Measurements from ENCODE around the gene SPCS1.
"Not testable (repeated sequence)": the region's sequence is repeated elsewhere in the genome, so short reads cannot be mapped to it uniquely, and the experiment has no call there.

SPCS1 gene

DNA sequence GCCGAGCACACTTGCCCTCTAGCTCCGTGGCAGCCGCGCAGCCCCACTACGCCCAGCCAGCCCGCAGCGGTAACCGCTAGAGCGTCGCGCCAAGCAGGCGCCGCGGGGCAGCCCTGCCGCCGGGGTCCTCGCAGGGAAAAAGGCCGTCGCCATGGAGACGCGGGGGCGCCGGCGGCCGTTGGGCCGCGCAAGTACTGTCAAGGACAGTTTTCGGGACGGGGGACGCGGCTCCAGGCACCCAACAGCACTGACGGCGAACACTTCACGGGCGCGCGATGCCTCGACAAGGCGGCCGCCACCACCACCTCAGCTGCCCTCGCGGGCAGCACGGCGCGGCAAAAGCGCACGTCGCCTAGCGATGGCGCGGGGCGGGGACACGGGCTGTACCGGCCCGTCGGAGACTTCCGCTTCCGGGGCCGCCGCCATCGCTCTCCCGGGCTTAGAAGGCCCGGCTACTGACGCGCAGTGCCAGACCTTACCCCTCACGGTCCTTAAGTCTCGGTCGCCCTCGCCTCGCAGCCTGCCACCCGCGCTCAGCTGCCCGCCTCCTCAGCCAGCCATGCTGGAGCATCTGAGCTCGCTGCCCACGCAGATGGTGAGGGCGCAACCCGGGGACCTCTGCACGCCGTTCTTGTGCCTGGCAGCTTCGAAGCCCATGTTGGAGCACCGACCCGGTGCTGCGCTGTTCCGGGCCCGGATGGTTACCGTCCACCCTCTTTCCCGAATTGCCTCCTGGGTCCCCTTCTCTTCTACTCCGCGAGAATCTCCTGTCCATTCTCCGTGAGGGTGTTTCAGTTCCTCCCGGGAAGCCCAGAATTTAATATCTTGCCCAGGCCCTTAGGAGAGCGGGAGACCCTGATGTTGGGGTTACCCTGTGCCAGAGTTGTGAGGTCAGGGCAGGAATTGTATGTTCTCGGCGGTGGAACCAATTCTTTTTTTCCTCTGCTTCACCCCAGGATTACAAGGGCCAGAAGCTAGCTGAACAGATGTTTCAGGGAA lies at the start of gene SPCS1, which contains the start of gene GLT8D1:
TSS of gene SPCS1 (plus strand) at position 419 of the 999 bp plus-strand sequence. CDS start at position 560, 141 bp downstream.
TSS of gene GLT8D1 (minus strand) at position 104 of the 999 bp plus-strand sequence. CDS start 5,331 bp downstream, outside the sequence.
- peak; percentile 92 for DNase-seq

GRCh38 chr3:52660046-52660445 lies 45.9 kb upstream of the SPCS1 start:
- DNase-seq = no peak

DNA sequence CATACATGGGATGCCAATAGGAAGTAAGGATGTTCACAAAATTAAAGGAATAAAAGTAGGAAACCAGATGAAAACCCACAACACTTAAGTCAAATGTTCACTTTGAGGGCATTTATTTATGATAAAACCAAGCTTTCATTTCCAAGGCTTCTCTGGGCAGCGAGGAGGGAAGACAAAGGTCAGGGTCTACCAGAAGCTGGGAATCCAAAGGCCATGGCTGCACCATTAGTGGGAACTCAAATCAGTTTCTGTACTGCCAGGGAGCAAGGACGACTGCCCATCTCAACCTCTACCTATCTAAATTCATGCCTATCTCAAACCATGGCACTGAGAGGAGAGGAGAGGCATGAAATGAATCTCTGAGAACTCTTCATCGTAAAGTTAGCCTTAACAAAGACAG lies 42.8 kb upstream of the SPCS1 start:
- no peak for DNase-seq

DNA sequence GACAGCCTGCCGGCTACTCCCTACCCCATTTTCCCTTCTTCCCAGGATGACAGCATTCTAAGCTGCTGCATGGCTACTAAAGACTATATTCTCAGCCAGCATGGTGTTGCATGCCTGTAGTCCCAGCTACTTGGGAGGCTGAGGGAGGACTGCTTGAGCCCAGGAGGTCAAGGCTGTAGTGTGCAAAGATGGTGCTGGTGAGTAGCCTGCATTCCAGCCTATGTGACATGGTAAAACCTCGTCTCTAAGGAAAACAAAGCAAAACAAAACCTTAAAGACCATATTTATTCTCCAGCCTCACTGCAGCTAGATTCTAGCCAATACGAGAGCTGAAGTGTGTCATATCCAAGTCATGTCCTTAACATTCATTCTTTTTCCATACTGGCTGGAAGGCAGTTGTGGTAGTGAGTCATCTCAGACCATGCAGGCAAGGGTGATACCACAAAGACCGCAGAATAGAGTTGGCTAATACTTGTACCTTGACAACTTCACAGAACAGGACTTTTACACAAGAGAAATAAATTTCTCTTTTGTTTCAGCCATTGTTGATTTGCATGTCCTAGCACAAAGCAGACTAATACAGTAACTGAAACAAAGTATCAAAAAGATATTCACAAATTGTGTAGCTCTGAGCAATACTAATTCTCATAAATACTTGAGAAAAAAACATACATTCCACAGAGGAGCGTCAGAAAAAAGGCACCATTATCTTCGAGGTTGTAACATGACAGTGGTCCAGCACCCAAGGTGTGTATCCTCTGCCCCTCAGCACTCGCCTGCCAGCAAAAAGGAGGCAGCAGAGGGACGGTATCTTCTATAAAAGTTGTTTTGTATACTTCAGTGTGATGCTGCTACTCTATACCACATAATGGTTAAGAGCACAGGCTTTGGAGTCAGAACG lies 35.0 kb upstream of the SPCS1 start:
- peak; percentile 91 for DNase-seq

GRCh38 chr3:52671676-52672075 lies 34.2 kb upstream of the SPCS1 start:
- no peak for DNase-seq

DNA sequence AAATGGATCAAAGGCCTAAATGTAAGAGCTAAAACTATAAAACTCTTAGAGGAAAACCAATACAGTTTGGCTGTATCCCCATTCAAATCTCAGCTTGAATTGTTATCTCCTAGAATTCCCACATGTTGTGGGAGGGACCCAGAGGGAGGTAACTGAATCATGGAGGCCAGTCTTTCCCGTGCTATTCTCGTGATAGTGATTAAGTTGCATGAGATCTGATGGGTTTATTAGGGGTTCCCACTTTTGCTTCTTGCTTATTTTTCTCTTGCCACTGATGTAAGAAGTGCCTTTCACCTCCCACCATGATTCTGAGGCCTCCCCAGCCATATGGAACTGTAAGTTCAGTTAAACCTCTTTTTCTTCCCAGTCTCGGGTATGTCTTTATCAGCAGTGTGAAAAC lies 29.7 kb upstream of the SPCS1 start:
- DNase-seq = not testable (repeated sequence)

GRCh38 chr3:52678265-52679198 lies 27.4 kb upstream of the SPCS1 start:
- no peak for DNase-seq

DNA sequence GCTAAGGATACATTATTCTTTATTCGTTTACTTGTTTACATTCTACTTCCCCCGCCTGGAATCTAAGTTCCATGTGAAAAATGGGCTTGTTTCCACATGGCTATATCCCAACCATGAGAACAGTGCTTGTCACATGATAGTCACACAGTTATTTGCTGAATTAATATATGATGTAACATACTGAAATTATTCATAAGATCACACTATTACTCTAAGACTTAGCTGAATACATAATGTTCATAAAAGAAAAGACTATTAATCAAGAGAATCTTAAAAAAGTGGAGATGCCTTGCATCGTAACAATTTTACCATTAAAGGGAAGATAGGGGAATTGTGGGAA lies 26.7 kb upstream of the SPCS1 start:
- peak; percentile 39 for DNase-seq

DNA sequence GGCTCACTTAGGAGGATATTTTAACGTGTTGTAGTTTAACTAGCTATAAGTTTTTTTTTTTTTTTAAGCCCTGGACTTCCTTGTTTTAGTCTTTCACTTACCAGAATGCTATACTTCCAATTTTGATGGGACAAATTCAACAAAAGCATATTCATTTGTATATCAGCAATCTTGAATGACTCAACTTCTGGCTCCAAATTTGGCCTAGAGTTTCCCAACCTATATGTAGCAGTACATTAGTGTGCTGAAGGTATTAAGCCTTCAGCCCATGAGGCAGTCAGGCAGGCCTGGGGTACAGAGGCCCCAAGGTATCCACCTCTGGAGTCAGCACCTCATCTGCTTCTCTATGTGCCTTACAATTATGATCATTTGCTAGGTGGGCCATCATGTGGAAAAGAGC lies 26.1 kb upstream of the SPCS1 start:
- DNase-seq = peak; percentile 43

DNA sequence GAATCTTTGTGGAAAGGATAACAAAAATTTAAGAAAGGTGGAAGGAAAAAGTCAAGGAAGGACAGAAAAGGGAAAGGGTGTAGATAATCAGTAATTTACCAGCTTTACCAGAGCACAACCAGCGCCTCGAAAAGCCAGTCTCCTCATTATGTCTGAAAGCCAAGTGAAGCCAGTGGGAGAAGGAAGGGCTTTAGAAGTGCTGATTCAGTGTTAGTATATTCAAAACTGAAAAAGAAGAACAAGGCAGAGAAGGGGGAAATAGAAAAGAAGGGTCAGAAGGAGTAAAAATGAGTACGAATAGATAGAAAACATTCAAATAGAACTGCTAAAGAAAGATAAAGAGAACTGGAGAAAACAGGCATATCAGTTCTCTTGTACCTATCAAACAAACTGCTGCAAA lies 24.3 kb upstream of the SPCS1 start:
- peak; percentile 66 for DNase-seq

DNA sequence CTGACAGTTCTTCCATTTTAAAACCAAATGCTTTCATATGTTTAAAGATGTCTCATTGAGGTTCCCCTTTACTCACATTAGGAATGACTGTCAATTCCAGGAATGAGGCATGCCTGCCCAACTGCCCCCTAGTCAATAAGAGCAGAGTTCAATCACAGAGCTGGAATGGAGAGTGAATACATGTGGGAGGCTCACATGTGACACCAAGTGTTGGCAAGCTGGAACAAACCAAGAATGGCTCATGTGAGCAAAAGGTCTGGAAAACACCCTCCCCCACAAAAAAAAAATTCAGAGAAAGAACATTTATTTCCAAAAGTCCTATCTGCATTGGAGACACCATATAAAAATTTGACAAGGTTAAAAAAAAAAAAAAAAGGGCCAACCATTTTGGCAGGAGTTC lies 23.9 kb upstream of the SPCS1 start:
- peak; percentile 92 for DNase-seq

DNA sequence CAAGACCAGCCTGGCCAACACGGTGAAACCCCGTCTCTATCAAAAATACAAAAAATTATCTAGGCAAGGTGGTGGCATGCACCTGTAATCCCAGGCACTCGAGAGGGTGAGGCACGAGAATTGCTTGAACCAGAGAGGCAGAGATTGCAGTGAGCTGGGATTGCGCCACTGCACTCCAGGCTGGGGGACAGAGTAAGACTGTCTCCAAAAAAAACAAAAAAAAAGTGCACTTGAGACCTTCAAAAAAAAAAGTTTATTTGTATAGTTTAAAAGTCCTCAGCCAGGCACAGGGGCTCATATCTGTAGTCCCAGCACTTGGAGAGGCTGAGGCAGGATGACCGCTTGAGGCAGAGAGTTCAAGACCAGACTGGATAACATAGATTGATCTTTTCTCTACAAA lies 22.3 kb upstream of the SPCS1 start:
- no peak for DNase-seq

- DNase-seq = no peak
Observed at GRCh38 chr3:52684184-52684583, 21.7 kb upstream of the SPCS1 start.

DNA sequence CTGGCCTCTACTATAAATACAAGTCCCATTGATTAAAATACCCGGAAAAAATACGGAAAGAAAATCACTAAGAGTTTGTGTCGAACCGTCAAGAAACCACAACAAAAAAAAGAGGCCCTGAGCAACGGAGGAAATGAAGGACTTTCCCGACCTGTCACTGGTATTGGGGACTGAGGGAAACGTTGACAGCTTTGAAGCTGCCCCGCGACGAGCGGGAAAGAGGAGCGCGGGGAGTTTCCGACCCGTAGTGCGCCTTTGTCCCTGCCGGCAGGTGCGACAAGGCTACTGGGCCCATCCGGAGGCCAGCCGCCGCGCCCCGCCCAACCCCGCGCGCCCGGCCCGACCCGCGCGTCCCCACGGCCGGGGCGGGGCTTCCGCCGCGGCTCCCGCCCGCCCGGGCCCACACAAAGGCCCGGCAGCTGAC lies 20.6 kb upstream of the SPCS1 start:
- peak; percentile 90 for DNase-seq

GRCh38 chr3:52685709-52686691 lies 19.9 kb upstream of the SPCS1 start, which contains the start of the genes GNL3 and PBRM1:
Gene GNL3 (plus strand): TSS chr3:52686032. CDS start chr3:52686093, 61 bp downstream.
Gene PBRM1 (minus strand): TSS chr3:52685913.
- peak; percentile 97 for DNase-seq

DNA sequence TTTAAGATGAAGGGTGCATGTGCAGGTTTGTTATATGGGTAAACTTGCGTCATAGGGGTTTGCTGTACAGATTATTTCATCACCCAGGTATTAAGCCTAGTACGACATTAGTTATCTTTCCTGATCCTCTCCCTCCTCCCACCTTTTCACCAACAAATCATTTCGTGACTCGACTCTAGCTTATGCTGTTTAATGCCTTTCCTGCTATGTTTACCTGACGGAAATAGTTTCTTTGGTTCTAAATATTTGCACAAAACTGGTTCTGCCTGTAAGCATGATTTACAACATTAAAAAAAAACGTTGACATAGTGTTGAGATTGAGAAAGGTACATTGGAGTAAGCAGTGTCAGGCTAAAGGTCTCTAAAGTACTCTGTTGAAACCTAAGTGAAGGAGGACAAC lies 17.6 kb upstream of the SPCS1 start:
- no peak for DNase-seq

DNA sequence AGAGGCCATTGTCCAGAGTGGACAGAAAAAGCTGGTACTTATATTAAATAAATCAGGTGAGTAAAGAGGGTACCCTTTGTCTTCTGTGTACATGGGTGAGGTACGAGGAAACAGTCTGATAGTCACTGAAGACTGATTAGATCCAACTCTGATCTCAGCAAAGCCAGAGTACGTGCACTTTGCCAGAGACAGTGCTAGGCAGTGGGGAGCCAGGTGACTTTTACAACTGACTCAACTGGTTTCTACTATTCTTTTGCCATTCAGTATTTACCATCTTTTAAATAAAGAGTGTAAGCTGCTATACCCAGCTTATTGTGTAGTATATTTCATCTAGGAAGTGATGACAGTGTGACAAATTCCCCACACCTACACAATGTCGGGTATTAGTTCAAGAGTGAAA lies 16.8 kb upstream of the SPCS1 start:
- DNase-seq = no peak

- DNase-seq = no peak
Observed at GRCh38 chr3:52690560-52690959, 15.3 kb upstream of the SPCS1 start.

DNA sequence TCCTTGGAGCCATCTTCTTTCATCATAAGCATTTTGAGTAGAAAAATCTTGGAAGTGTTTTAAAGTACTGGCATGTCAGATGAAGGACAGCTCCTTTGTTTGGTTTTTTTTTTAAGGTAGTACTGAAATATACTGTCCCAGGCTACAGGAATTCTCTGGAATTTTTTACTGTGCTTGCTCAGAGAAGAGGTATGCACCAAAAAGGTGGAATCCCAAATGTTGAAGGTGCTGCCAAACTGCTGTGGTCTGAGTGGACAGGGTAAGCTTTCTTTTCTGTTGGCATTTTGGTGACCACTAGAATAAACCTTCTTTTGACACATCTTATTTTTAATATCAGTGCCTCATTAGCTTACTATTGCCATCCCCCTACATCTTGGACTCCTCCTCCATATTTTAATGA lies 12.8 kb upstream of the SPCS1 start:
- no peak for DNase-seq

GRCh38 chr3:52694528-52695189 lies 11.2 kb upstream of the SPCS1 start:
- DNase-seq = no peak
